ENCODE measurements around the gene PITX1.

DNA sequence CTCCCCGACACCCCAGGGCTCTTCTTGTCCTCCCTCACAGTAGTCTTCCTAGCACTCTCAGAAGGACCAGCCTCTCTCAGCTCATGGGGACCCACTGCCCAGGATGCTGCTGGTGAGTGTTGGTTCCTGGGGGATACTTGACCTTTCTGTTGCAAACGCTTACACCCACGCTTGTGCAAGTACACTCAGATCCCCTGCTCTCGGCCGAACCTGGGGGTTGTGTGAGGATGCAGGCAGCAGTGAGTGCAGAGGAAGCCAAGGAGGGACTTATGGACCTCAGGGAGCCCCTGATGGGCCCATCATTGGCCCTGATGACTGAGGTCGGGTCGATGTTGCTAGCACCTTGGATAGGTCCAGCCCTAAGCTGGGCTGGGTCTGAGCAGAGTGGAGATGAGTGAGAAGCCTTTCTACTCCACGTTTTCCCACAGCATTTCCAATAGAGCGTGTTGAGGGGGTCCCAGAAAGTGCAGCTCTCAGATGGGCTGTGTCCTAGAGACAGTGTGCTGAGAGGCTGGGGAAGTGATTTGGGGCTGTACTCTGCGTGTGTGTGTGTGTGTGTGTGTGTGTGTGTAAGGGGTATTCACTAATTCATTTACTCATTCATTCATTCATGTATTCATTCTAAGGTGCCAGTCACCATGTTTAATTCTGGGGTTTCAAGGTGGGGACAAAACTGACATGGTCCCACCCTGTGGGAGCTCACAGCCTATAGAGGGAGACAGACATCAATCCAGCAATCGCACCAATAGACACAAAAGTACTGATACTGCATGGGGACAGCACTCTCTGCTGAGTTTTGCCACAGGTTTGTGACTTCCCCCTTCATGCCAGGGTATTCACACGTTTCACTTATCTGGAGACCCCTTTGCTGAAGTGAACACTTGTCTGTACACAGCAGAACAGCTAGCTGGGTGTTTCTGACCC lies 25.2 kb upstream of the PITX1 start:
- no peak for TF ChIP-seq RBAK (CRISPR knock-in tag; IDR thresholded peaks at IDR 0.05)
- no peak for TF ChIP-seq ZNF282 (IDR thresholded peaks at IDR 0.05; ENCODE audit: partially characterized antibody)
- TF ChIP-seq RAD21 (CRISPR knock-in tag; IDR thresholded peaks at IDR 0.05), result no peak
- no peak for TF ChIP-seq HCFC1 (IDR thresholded peaks at IDR 0.05; ENCODE audit: low read depth, low read length)
